ENCODE results near the gene UPP2.

Gene UPP2

DNA sequence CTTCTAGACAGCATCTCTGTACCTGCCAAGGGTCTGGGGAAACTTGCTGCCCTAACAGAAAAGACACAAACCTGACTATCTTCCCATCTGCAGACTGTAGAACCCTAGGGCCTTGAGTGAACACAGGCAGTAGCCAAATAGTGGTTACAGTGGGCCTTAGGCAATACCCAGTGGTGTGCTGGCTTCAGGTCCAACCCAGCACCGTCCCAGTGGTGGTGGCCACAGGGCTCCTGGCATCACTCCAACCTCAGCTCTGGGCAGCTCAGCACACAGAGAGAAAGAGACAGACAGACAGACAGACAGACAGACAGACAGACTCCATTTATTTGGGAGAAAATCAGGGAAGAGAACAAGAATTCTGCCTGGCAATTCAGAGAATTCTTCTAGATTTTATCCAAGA lies 29.3 kb upstream of the UPP2 start:
- WGBS, 2 donors (ENCODE audit: extremely low coverage in 2 of 2, insufficient read length in 2 of 2, insufficient replicate concordance in 1 of 2) = no CpG with 5 or more reads among the region's 1 CpG

DNA sequence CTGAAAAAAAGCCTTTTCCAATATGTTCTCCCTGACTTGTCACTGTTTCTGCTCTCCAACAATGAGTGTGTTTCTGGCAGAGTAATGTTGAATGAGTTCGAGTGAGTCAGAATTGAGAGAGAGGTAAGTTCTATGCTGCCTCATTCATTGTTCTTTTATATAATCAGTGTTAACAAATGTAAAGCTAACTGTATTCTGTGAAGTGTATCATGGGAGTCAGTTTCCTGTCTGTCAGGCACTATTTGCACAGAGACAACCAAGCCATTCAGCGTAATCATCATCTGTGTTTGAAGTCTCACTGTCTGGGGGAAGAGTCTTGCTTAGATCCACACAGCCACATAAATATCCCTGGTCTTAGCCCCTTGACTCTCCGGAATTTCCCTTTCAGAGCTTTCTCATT lies 22.0 kb upstream of the UPP2 start:
- H2BK120ac ChIP-seq (ENCODE audit: low read depth, low read length) = no peak overlapping the region
- no peak overlapping the region for H3K4me3 ChIP-seq (ENCODE audit: low read length in 2 of 2)
- H3K9me3 ChIP-seq (replicated peaks in 1 of 2; ENCODE audit: control insufficient read depth in 2 of 2, insufficient read depth in 1 of 2, low read depth in 1 of 2, low read length in 2 of 2) = no peaks in the 10 kb centered on the region
- H3K4me2 ChIP-seq (ENCODE audit: insufficient read depth, low read length, poor library complexity, severe bottlenecking) = no peak overlapping the region
- WGBS, 2 donors (ENCODE audit: extremely low coverage in 2 of 2, insufficient read length in 2 of 2, insufficient replicate concordance in 1 of 2) = no CpG with 5 or more reads among the region's 3 CpGs
- H2AFZ ChIP-seq (ENCODE audit: low read length) = peak overlapping the region; percentile 25
- H3K27me3 ChIP-seq (ENCODE audit: control insufficient read depth in 3 of 3, insufficient read depth in 3 of 3, low read depth in 1 of 3, low read length in 3 of 3) = no peaks in the 10 kb centered on the region
- no peaks in the 10 kb centered on the region for H3K36me3 ChIP-seq (replicated peaks in 1 of 2; ENCODE audit: control insufficient read depth in 2 of 2, insufficient read depth in 2 of 2, low read length in 2 of 2)
- H3K4ac ChIP-seq (ENCODE audit: low read length) = no peak overlapping the region
- H3K79me1 ChIP-seq (ENCODE audit: low read depth, low read length) = no peaks in the 10 kb centered on the region
- no peak overlapping the region for H2BK5ac ChIP-seq (ENCODE audit: low read length)
- no peak overlapping the region for H3K23ac ChIP-seq (ENCODE audit: low read depth, low read length, poor library complexity)
- no peak overlapping the region for H2BK15ac ChIP-seq (ENCODE audit: low read length)
- peaks cover 0 to 3% of the 10 kb centered on the region in 2 donors for H3K4me1 ChIP-seq (ENCODE audit: control insufficient read depth in 2 of 2, insufficient read depth in 1 of 2, low read depth in 1 of 2, low read length in 2 of 2)
- no peak overlapping the region for H3K27ac ChIP-seq (replicated peaks; ENCODE audit: low read length)
- H4K91ac ChIP-seq (ENCODE audit: low read depth, low read length, poor library complexity) = no peak overlapping the region
- no peak overlapping the region for H3K18ac ChIP-seq (ENCODE audit: low read length)
- DNase-seq (ENCODE audit: low spot score) = no peak
- no peak overlapping the region for H2AK5ac ChIP-seq (ENCODE audit: low read depth, low read length)
- H4K8ac ChIP-seq (ENCODE audit: low read depth, low read length) = no peak overlapping the region
- H3K9ac ChIP-seq (ENCODE audit: low read depth, low read length, poor library complexity) = no peak overlapping the region
- no peak overlapping the region for H3K14ac ChIP-seq (ENCODE audit: low read length)
- no peak overlapping the region for H2BK12ac ChIP-seq (ENCODE audit: low read length)

More for the DNA sequence above, 29.3 kb upstream of the UPP2 start:
- Histone ChIP-seq H2AFZ (ENCODE audit: low read length) (no peak overlapping the region), H3K27ac (replicated peaks; ENCODE audit: low read length) (no peak overlapping the region), H4K8ac (ENCODE audit: low read depth, low read length) (no peak overlapping the region), H3K14ac (ENCODE audit: low read length) (no peak overlapping the region), H2BK15ac (ENCODE audit: low read length) (no peak overlapping the region), H4K91ac (ENCODE audit: low read depth, low read length, poor library complexity) (no peak overlapping the region), H2BK120ac (ENCODE audit: low read depth, low read length) (no peak overlapping the region), H3K4me2 (ENCODE audit: insufficient read depth, low read length, poor library complexity, severe bottlenecking) (no peak overlapping the region), H3K4ac (ENCODE audit: low read length) (no peak overlapping the region), H3K23ac (ENCODE audit: low read depth, low read length, poor library complexity) (no peak overlapping the region), H2BK12ac (ENCODE audit: low read length) (no peak overlapping the region), H2AK5ac (ENCODE audit: low read depth, low read length) (no peak overlapping the region), H3K79me1 (ENCODE audit: low read depth, low read length) (no peaks in the 10 kb centered on the region), H3K4me1 (ENCODE audit: control insufficient read depth in 2 of 2, insufficient read depth in 1 of 2, low read depth in 1 of 2, low read length in 2 of 2) (no peaks in the 10 kb centered on the region), H3K36me3 (replicated peaks in 1 of 2; ENCODE audit: control insufficient read depth in 2 of 2, insufficient read depth in 2 of 2, low read length in 2 of 2) (no peaks in the 10 kb centered on the region), H3K4me3 (ENCODE audit: low read length in 2 of 2) (no peak overlapping the region), H3K9me3 (replicated peaks in 1 of 2; ENCODE audit: control insufficient read depth in 2 of 2, insufficient read depth in 1 of 2, low read depth in 1 of 2, low read length in 2 of 2) (peaks cover 0 to 4% of the 10 kb centered on the region in 2 donors), H2BK5ac (ENCODE audit: low read length) (no peak overlapping the region), H3K9ac (ENCODE audit: low read depth, low read length, poor library complexity) (no peak overlapping the region), H3K27me3 (ENCODE audit: control insufficient read depth in 3 of 3, insufficient read depth in 3 of 3, low read depth in 1 of 3, low read length in 3 of 3) (no peaks in the 10 kb centered on the region), H3K18ac (ENCODE audit: low read length) (no peak overlapping the region)
- no peak for DNase-seq (ENCODE audit: low spot score)

- Histone ChIP-seq H2BK15ac (ENCODE audit: low read length) (no peak overlapping the region), H3K27ac (replicated peaks; ENCODE audit: low read length) (no peak overlapping the region), H3K4me2 (ENCODE audit: insufficient read depth, low read length, poor library complexity, severe bottlenecking) (no peak overlapping the region), H2AK5ac (ENCODE audit: low read depth, low read length) (no peak overlapping the region), H3K27me3 (ENCODE audit: control insufficient read depth in 3 of 3, insufficient read depth in 3 of 3, low read depth in 1 of 3, low read length in 3 of 3) (no peaks in the 10 kb centered on the region), H3K4ac (ENCODE audit: low read length) (no peak overlapping the region), H4K91ac (ENCODE audit: low read depth, low read length, poor library complexity) (no peak overlapping the region), H2BK120ac (ENCODE audit: low read depth, low read length) (no peak overlapping the region), H3K4me3 (ENCODE audit: low read length in 2 of 2) (no peak overlapping the region), H3K9ac (ENCODE audit: low read depth, low read length, poor library complexity) (no peak overlapping the region), H2AFZ (ENCODE audit: low read length) (no peak overlapping the region), H3K36me3 (replicated peaks in 1 of 2; ENCODE audit: control insufficient read depth in 2 of 2, insufficient read depth in 2 of 2, low read length in 2 of 2) (no peaks in the 10 kb centered on the region), H3K18ac (ENCODE audit: low read length) (no peak overlapping the region), H3K23ac (ENCODE audit: low read depth, low read length, poor library complexity) (no peak overlapping the region), H3K9me3 (replicated peaks in 1 of 2; ENCODE audit: control insufficient read depth in 2 of 2, insufficient read depth in 1 of 2, low read depth in 1 of 2, low read length in 2 of 2) (peaks cover 0 to 3% of the 10 kb centered on the region in 2 donors), H3K79me1 (ENCODE audit: low read depth, low read length) (no peaks in the 10 kb centered on the region), H4K8ac (ENCODE audit: low read depth, low read length) (no peak overlapping the region), H2BK5ac (ENCODE audit: low read length) (no peak overlapping the region), H2BK12ac (ENCODE audit: low read length) (no peak overlapping the region), H3K4me1 (ENCODE audit: control insufficient read depth in 2 of 2, insufficient read depth in 1 of 2, low read depth in 1 of 2, low read length in 2 of 2) (no peaks in the 10 kb centered on the region), H3K14ac (ENCODE audit: low read length) (no peak overlapping the region)
- DNase-seq (ENCODE audit: low spot score) = no peak
- WGBS, 2 donors (ENCODE audit: extremely low coverage in 2 of 2, insufficient read length in 2 of 2, insufficient replicate concordance in 1 of 2) = no CpG with 5 or more reads among the region's 3 CpGs
These were observed 13.6 kb upstream of the UPP2 start for GRCh38 chr2:158088093-158088492.

- no peak overlapping the region for H2BK120ac ChIP-seq (ENCODE audit: low read depth, low read length)
- no peak overlapping the region for H2BK5ac ChIP-seq (ENCODE audit: low read length)
- peaks cover 0 to 3% of the 10 kb centered on the region in 2 donors for H3K9me3 ChIP-seq (replicated peaks in 1 of 2; ENCODE audit: control insufficient read depth in 2 of 2, insufficient read depth in 1 of 2, low read depth in 1 of 2, low read length in 2 of 2)
- H3K79me1 ChIP-seq (ENCODE audit: low read depth, low read length) = no peaks in the 10 kb centered on the region
- no peak overlapping the region for H3K18ac ChIP-seq (ENCODE audit: low read length)
- WGBS, 2 donors (ENCODE audit: extremely low coverage in 2 of 2, insufficient read length in 2 of 2, insufficient replicate concordance in 1 of 2) = no CpG with 5 or more reads among the region's 5 CpGs
- H3K27ac ChIP-seq (replicated peaks; ENCODE audit: low read length) = no peak overlapping the region
- no peak overlapping the region for H3K23ac ChIP-seq (ENCODE audit: low read depth, low read length, poor library complexity)
- H2AFZ ChIP-seq (ENCODE audit: low read length) = no peak overlapping the region
- DNase-seq (ENCODE audit: low spot score) = no peak
- no peaks in the 10 kb centered on the region for H3K4me1 ChIP-seq (ENCODE audit: control insufficient read depth in 2 of 2, insufficient read depth in 1 of 2, low read depth in 1 of 2, low read length in 2 of 2)
- no peak overlapping the region for H3K9ac ChIP-seq (ENCODE audit: low read depth, low read length, poor library complexity)
- H4K91ac ChIP-seq (ENCODE audit: low read depth, low read length, poor library complexity) = no peak overlapping the region
- H3K4ac ChIP-seq (ENCODE audit: low read length) = no peak overlapping the region
- H3K14ac ChIP-seq (ENCODE audit: low read length) = no peak overlapping the region
- no peak overlapping the region for H3K4me2 ChIP-seq (ENCODE audit: insufficient read depth, low read length, poor library complexity, severe bottlenecking)
- H3K4me3 ChIP-seq (ENCODE audit: low read length in 2 of 2) = no peak overlapping the region
- H2BK12ac ChIP-seq (ENCODE audit: low read length) = no peak overlapping the region
- no peak overlapping the region for H2AK5ac ChIP-seq (ENCODE audit: low read depth, low read length)
- no peaks in the 10 kb centered on the region for H3K27me3 ChIP-seq (ENCODE audit: control insufficient read depth in 3 of 3, insufficient read depth in 3 of 3, low read depth in 1 of 3, low read length in 3 of 3)
- no peak overlapping the region for H4K8ac ChIP-seq (ENCODE audit: low read depth, low read length)
- H3K36me3 ChIP-seq (replicated peaks in 1 of 2; ENCODE audit: control insufficient read depth in 2 of 2, insufficient read depth in 2 of 2, low read length in 2 of 2) = no peaks in the 10 kb centered on the region
- no peak overlapping the region for H2BK15ac ChIP-seq (ENCODE audit: low read length)
These were observed 12.4 kb upstream of the UPP2 start for GRCh38 chr2:158089322-158089721.
